Measurements from ENCODE around the gene OTOP2. TPM values are rescaled to one million over a fixed set of nuclear protein-coding genes. Genes with fewer than 3 reads are reported as not detected.

OTOP2 gene
- total RNA-seq, 1 experiment from 2014 or later: not detected

GRCh38 chr17:74930535-74931036 is 6.5 kb downstream of the OTOP2 start:
- BruUV-seq (replicated peaks): no TSS peak
- Histone ChIP-seq H3K4me1 (ENCODE audit: insufficient read depth, low read length, poor library complexity, severe bottlenecking) (no peaks in the 10 kb centered on the region), H3K27me3 (replicated peaks; ENCODE audit: insufficient read depth, low read depth, low read length, poor library complexity) (peaks cover 69% of the 10 kb centered on the region), H3K9me3 (ENCODE audit: low read depth, low read length, poor library complexity, severe bottlenecking) (no peaks in the 10 kb centered on the region), H3K27ac (ENCODE audit: low read depth, low read length, poor library complexity, severe bottlenecking) (no peak overlapping the region), H3K4me3 (ENCODE audit: low read depth, low read length, poor library complexity, severe bottlenecking) (no peak overlapping the region), H3K36me3 (ENCODE audit: insufficient read depth, low read length, poor library complexity, severe bottlenecking) (no peaks in the 10 kb centered on the region)
- no peak for DNase-seq (ENCODE audit: low spot score)
- TF ChIP-seq EZH2 (IDR thresholded peaks at IDR 0.05; ENCODE audit: borderline replicate concordance, low read depth, low read length, poor library complexity, severe bottlenecking): no peak
- TF ChIP-seq CTCF (conservative IDR thresholded peaks at IDR 0.05; ENCODE audit: low read depth, low read length): no peak
- POLR2A ChIA-PET (ENCODE audit: low non-redundant PET): no interaction called here
- intact Hi-C loops (cut with micrococcal nuclease; ENCODE audit: unreplicated experiment): no loop called here
- CTCF ChIA-PET: no interaction called here

- no peak for TF ChIP-seq EZH2 (IDR thresholded peaks at IDR 0.05; ENCODE audit: borderline replicate concordance, low read depth, low read length, poor library complexity, severe bottlenecking)
- no peak for TF ChIP-seq CTCF (conservative IDR thresholded peaks at IDR 0.05; ENCODE audit: low read depth, low read length)
- Histone ChIP-seq H3K4me3 (ENCODE audit: low read depth, low read length, poor library complexity, severe bottlenecking) (no peak overlapping the region), H3K27ac (ENCODE audit: low read depth, low read length, poor library complexity, severe bottlenecking) (no peak overlapping the region), H3K9me3 (ENCODE audit: low read depth, low read length, poor library complexity, severe bottlenecking) (no peaks in the 10 kb centered on the region), H3K4me1 (ENCODE audit: insufficient read depth, low read length, poor library complexity, severe bottlenecking) (no peaks in the 10 kb centered on the region), H3K36me3 (ENCODE audit: insufficient read depth, low read length, poor library complexity, severe bottlenecking) (no peaks in the 10 kb centered on the region), H3K27me3 (replicated peaks; ENCODE audit: insufficient read depth, low read depth, low read length, poor library complexity) (peaks cover 81% of the 10 kb centered on the region)
- intact Hi-C loops (cut with micrococcal nuclease; ENCODE audit: unreplicated experiment): no loop called here
- ChIA-PET POLR2A (ENCODE audit: low non-redundant PET) (no interaction called here), CTCF (no interaction called here)
- no peak for DNase-seq (ENCODE audit: low spot score)
- BruUV-seq (replicated peaks): no TSS peak
These were observed 11.0 kb downstream of the OTOP2 start for GRCh38 chr17:74935048-74935447.

- DNase-seq (ENCODE audit: low spot score): no peak
- H3K4me3 ChIP-seq (ENCODE audit: low read depth, low read length, poor library complexity, severe bottlenecking): no peak within 1 kb of the TSS
- no peaks in the 10 kb centered on the region for H3K36me3 ChIP-seq (ENCODE audit: insufficient read depth, low read length, poor library complexity, severe bottlenecking)
- POLR2A ChIA-PET (ENCODE audit: low non-redundant PET): interaction anchor here (0.5 kb wide), 1 partner anchor 1003 kb away, joined by 23 read pairs; no protein-coding TSS in a partner anchor
- no peaks in the 10 kb centered on the region for H3K4me1 ChIP-seq (ENCODE audit: insufficient read depth, low read length, poor library complexity, severe bottlenecking)
- peaks cover 89% of the 10 kb centered on the region for H3K27me3 ChIP-seq (replicated peaks; ENCODE audit: insufficient read depth, low read depth, low read length, poor library complexity)
- intact Hi-C loops (cut with micrococcal nuclease; ENCODE audit: unreplicated experiment): no loop called here
- CTCF ChIA-PET: interaction anchor here (0.7 kb wide), 1 partner anchor 127 kb away, joined by 5 read pairs; no protein-coding TSS in a partner anchor
- TF ChIP-seq EZH2 (IDR thresholded peaks at IDR 0.05; ENCODE audit: borderline replicate concordance, low read depth, low read length, poor library complexity, severe bottlenecking) (peak; percentile 94), CTCF (conservative IDR thresholded peaks at IDR 0.05; ENCODE audit: low read depth, low read length) (no peak)
- H3K9me3 ChIP-seq (ENCODE audit: low read depth, low read length, poor library complexity, severe bottlenecking): no peaks in the 10 kb centered on the region
- H3K27ac ChIP-seq (ENCODE audit: low read depth, low read length, poor library complexity, severe bottlenecking): no peak within 1 kb of the TSS
- BruUV-seq (replicated peaks): no TSS peak
These were observed 11.8 kb downstream of the OTOP2 start, which contains the start of gene OTOP3 for GRCh38 chr17:74935585-74936469. Gene OTOP3, plus strand, starts transcription at chr17:74935898. Its CDS starts 24 bp downstream, at chr17:74935922.

Data from A673 (cell line).